Measurements from ENCODE around the gene HIP1R.
A peak's percentile ranks its signal among the peaks of the same experiment; 100 is the strongest.

Gene HIP1R

GRCh38 chr12:122834104-122834920, 945 bp upstream of the HIP1R start:
- FAIRE-seq, result no peak
- DNase-seq (ENCODE audit: low spot score), result peak; percentile 47

- DNase-seq (ENCODE audit: low spot score) (no peak), FAIRE-seq (no peak)
Measured at GRCh38 chr12:122835750-122836026, 431 bp downstream of the HIP1R start.

DNA sequence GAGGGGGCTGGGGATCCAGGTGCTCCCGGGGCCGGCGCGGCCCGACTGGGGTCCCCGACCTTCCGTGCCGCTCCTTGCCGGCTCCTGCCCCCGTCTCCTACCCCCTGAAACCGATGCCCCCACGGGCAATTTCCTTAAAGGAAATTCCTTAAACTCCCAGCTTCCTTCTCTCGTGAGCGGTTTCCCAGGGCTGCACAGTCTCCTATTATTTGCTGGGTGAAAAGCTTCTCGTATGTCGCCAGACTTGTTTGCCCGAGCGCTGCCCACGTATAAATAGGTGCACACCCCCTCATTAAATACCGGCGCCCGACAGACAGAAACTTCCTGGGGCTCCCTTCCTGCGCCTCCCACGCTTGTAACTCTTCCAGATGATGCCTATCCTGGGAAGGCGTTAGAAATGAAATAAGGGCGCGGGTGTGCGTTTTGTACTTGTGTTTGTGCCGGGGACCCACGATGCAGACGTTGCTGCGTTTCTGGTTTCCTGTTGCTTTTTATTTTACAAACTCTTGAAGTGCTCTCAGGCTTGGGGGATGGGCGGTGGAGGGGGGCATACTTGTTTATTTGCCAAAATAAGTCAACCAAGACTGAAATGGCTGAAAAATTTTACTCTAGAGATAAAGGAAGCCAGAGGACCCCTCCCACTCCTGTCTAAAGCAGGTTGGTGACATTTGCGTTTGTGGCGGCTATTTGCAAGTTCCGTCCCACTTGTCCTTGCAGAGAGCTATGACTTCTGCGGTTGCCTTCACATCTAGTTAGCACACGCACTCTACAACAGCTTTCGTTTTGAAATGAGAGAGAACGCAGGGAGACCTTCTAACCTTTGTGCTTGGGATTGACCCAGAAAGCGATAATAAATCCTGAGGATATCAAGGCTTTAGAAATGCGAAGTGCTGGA, 1.0 kb downstream of the HIP1R start:
- FAIRE-seq (no peak), DNase-seq (ENCODE audit: low spot score) (peak; percentile 33)

- FAIRE-seq, result peak; percentile 73
- DNase-seq (ENCODE audit: low spot score), result peak; percentile 52
Measured at GRCh38 chr12:122837306-122838265, 2.3 kb downstream of the HIP1R start.

DNA sequence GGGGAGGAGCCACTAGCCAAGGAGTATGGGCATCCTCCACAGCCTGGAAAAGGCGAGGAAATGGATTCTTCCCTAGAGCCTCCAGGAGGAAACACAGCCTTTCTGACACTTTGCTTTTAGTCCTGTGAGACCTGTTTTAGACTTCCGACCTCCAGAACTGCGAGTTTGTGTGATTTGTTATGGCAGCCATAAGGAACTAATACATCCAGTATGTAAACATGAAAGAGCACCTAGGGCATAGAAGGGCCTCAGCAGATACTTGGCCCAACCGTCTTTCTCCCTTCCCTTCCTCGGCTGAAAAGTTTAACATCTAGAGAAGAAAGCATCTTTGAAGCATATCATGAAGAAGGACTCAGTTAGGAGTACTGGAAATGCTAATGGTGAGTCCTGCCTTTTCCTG, 3.6 kb downstream of the HIP1R start:
- DNase-seq (ENCODE audit: low spot score) (no peak), FAIRE-seq (no peak)

DNA sequence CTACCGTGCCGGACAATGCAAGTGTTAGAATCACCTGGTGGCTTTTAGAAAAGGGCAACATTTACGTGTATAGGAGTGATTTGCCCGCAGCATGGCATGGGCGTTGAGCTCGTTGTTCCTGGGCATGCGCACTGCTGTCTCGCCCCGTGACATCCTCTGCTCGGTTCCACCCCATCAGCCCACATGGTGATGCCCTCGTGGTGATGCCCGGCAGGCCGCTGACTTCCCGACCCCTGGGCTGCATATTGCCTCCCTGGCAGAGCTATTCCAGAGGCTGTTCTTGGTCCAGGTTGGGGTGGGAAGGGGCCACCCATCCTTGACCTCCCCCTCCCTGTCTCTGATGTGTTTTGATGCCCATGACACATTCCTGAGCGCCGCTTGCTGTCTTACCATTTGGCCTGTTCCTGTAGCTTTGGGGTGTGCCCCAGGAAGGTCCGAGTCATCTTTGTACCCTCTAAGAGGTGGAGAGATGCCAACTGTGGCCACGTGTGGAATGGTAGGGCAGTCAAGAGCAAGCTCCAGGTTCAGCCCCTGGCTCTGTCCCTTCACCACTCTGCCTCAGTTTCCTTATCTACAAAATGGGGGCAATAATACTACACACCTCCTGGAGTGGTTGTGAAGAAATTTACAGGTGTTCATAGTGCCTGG, 4.8 kb downstream of the HIP1R start:
- DNase-seq (ENCODE audit: low spot score) (peak; percentile 42), FAIRE-seq (no peak)

DNA sequence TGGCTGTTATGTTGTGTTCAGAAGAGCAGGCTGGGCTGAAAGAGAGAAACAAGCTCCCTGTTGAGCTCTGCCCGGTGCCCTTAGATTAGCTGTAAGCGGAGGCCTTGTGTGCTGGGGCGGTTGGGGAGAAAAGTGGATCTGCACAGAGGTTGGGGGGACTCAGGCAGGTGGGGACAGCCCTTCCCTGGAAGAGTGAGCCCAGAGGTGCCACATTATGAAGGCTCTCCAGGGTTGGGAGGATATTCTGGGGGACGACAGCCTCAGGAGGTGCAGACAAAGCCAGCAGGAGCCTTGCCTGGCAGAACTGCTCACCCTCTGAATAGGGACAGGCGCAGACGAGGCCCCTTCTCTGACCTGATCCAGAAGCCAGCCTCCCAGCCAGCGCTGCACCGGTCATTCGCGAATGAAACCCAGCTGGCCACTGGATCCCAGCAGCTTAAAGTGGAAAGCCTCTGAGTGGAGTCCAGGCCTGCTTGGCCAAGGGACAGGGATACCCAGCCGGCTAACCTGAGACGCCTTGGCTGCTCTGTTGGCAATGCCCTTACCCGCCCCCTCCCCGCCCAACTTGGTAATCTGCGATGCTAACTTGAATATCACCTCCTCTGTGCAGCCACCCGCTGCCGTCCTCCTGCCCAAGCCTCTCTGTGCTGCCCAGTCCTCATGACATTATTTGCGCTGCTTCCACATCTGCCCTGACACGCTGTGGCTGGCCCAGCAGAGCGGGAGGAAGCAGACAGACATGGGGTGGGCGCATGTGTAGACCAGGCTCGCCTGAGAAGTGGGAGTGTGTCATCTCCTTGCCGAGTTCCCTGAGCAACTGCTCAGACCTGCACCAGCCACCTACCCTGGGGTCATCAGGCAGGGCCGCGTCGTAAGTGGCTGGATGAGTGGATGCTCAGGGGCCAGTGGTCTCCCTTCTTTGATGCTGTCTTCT, 5.6 kb downstream of the HIP1R start:
- FAIRE-seq (no peak), DNase-seq (ENCODE audit: low spot score) (peak; percentile 74)

- DNase-seq (ENCODE audit: low spot score) (peak; percentile 81), FAIRE-seq (peak; percentile 71)
Measured at GRCh38 chr12:122841544-122842321, 6.5 kb downstream of the HIP1R start.

DNA sequence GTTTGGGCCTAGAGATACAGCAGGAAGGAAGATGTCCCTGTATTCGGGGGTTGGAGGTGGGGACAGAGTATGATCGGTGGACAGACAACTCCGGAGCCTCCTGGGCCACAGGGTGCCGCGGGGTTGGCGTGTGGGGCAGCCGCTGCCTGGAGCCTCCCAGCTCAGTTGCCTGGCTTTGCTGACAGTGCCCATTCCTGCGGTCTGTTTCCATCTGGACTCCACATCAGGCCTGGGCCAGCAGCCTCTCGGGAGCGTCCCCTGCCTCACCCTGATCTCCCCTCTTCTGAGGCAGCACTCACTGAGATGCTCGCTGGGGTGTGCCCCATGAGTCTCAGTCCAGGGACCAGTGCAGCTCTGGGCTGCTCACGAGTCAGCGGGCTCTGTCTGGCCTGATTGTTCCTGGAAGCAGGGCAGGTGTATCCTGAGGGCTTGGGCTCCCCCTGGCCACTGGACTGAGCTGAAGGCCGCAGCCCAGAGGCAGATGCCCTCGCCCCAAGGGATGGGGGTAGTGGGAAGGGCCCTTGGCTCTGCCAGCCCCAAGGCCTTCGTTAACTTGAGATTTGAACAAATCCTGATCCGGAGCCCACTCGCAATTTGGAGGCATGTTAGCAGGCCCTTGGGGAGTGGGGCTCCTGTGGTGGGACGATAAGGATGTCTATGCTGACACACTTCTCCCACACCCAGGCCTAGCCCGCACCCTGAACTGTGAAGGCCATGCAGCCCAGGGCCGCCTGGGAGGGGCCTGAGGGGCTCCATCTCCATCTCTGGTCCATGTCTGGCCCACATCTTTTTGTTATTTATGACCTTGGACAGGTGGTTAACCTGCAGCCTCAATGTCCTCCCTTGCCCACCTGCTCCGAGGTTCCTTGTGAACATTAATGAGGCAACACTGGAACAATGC, 7.5 kb downstream of the HIP1R start:
- DNase-seq (ENCODE audit: low spot score) (peak; percentile 17), FAIRE-seq (no peak)

DNA sequence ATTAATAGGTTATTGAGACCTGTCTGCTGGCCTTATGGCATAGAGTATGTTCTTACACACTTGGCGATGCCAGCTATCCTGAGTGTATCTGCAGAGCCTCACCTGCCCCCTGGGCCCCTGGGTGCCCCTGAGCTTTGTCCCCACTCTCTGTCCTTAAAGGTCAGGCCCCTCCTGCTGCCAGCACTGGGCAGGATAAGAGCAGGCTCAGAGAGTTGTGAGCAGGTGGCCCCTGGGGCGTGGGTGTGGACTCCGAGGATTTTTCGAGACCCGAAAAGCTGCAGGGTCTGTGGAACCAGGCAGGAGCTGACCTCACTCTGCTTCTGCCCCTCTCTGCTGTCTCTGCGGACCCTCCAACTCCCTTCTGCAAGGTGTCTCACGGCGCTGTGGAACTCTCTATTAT, 8.2 kb downstream of the HIP1R start:
- DNase-seq (ENCODE audit: low spot score) (no peak), FAIRE-seq (no peak)

DNA sequence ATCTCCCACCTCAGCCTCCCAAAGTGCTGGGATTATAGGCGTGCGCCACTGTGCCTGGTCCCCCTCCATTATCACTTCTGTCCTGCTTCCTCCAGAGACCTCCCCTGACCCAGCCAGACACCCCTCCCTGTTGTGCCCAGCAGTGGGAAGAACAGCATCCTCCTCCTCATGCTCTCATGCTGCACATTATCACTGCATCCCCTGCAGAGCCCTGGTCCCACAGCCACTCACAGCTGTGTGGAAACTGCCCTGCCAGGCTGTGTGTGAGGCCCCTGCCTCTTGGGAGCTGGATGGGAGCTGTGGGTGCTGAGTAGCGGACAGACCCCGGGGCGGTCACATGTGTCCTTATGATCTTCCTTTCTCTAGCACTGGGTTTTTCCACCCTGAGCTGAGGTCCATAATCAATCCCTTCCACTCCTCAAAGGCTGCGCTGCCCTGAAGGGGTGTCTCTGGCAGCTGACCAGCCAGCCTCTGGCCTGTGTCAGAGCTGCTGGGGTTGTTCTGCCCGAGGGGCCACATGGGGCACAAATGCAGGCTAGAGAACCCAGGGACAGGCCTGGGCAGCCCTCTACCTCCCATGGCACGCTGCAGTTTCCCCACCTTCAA, 9.2 kb downstream of the HIP1R start:
- DNase-seq (ENCODE audit: low spot score), result no peak
- FAIRE-seq, result no peak

- no peak for FAIRE-seq
- no peak for DNase-seq (ENCODE audit: low spot score)
Measured at GRCh38 chr12:122845041-122845864, 10.0 kb downstream of the HIP1R start.

DNA sequence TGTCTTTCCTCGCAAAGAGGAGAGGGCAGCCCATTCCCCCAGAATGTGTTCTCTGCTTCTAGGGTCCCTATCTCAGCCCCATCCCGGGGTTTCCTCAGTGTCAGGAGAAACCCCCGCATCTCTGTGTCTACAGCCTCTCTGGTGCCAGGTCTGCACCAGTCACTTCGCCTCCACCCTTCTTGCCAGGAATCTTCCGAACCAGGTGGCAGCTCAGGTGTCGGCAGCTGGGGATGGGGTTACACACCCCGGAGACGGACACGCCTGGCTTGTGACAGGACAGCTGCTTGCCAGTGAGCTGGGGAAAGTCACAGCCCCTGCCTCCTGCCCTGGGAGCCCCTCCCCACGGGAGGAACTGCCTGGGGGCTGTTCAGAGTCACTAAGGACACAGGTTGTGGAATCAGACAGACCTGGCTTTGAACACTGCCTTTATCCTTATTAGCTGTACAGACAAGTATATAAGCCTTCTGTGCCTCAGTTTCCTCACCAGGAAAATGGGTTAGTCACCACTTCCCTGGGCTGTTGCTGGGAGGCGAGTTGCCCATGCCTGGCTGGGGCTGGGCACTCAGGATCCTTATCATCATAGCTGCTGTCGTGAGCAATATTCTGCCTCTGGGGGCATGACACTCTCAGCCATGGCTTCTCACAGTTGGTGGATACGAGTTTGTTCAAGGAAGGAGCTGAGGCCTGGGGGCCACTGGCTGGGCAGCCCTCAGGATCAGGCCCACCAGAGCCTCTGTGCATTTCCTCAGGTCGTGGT, 10.8 kb downstream of the HIP1R start:
- no peak for DNase-seq (ENCODE audit: low spot score)

DNA sequence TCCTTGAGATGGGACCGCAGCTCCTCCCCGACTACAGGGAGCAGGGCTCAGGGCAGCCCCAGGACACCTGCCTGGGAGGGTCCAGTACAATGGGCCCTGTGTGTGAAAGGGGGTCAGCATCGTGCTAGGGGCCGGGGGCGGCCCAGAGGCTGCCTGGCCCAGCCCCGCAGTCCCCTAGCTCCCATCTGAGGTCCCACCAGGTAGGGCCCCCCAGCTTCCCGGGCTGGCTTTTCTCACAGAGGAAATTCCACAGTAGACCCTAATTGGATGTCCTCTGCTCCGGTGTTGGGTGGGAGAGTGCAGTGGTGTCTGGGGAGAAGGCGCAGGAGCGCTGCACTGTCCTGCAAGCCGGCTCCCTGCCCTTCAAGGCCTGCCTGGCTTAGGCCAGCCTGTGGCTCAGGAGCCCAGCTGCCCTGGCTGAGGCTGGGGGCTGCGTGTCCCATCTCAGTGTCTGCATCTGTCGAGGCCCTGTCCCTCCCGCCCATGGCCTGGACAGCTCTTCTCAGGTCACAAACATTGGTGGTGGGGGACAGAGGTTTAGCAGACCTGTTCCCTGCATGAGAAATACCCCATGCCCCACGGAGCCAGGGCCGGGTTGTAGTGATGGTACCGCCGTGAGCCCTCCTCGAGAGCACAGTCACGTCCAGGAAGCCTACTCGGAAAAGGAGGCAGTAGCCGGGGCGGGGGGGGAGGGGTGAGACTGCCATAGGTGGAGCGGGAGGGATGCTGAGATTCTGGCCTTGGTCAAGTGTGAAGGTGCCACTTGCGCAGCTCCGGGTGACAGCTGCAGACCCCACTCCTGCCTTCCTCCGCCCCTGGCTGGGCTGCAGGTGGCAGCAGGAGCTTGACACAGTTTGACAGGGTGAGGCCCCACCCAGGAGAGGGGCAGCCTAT, 11.6 kb downstream of the HIP1R start:
- FAIRE-seq, result no peak
- no peak for DNase-seq (ENCODE audit: low spot score)

More for the DNA sequence above, 10.8 kb downstream of the HIP1R start:
- FAIRE-seq, result no peak

GRCh38 chr12:122847516-122847836, 12.2 kb downstream of the HIP1R start:
- DNase-seq (ENCODE audit: low spot score), result no peak
- FAIRE-seq, result no peak
